GM21825 (cell line): ENCODE measurements around the gene PARP6.
"Not testable (repeated sequence)": the region's sequence is repeated elsewhere in the genome, so short reads cannot be mapped to it uniquely, and the experiment has no call there.

ENCODE experiments used
- ATAC-seq: cut with Tn5 transposase; IDR thresholded peaks from one replicate; pipeline ENCODE4 v1.9.1; 2021; ENCODE audit warnings: mild to moderate bottlenecking, moderate library complexity; ENCODE audit not compliant: unreplicated experiment

Gene PARP6

DNA sequence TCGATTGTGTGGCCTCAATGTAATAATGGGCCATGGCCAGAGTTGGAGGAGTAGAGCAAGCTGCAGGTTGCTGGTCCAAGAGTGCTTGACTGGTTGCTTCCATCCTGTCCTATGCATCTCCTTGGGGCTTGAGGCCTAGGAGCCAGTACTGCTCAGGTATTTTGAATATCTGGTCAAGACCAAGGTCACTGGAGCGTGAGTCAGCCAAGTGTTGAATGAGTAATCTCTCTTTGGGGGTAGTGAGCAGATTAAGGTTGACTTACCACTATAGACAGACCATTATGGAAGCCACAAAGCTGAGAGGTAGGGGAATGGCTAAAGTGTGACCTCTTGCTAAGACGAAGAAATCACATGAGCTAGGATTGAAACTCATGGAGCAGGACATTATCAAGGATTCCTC is 9.4 kb upstream of the PARP6 start:
- ATAC-seq, result no peak

DNA sequence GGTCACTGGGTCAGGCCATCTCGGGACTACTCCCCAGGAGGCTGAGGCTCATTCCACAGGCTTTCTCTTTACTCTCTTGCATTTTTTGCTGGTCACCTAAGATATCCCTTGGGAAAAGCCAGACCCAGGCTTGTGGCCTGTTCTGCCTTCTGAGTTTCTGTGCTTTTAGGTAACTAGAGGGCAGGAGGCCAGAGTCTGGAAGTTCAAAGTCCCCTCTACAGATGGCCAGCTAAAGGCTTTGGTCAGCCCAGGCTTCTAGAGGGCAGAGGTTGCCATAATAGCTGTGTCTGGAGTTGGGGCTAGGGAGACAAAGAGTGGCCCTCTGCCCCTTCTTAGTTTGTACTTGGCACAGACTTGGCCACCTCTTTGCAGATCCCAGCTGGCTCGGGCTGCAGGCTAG is 8.4 kb upstream of the PARP6 start:
- no peak for ATAC-seq

DNA sequence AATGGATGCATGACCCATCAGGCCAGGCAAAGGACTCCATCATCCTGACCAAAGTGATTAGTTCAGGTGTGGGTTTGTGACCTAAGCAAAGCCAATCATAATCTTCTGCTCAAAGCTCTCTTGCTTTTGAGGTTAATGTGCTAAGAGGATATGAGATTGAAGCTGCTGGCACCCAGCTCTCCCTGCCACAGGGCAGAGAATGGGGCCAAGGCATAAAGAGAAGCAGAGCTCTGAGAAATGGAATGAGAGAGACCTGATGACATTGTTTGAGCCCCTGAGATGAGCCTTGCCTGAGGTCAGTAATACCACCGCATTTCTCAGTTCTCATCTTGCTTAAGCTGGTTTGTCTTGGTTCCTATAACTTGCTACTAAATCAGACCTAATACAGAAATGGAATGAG is 6.4 kb upstream of the PARP6 start:
- no peak for ATAC-seq

DNA sequence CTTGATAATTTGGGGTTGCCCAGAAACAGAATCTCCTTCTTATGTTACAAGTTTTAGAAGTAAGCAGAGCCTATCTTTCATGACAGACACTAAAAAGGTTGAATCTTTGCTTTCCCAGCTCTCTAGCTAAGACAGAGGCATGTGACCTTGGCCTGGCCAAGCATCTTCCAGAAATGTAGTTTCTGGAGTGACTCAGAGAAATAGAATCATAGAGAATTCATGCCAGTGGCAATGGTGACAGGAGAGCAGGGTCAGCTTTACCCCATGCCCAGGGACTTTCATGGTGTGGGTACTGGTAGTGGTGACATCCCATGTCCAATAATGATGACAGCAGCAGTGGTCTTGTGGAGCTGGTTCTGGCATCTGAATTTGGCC is 4.0 kb upstream of the PARP6 start:
- no peak for ATAC-seq

DNA sequence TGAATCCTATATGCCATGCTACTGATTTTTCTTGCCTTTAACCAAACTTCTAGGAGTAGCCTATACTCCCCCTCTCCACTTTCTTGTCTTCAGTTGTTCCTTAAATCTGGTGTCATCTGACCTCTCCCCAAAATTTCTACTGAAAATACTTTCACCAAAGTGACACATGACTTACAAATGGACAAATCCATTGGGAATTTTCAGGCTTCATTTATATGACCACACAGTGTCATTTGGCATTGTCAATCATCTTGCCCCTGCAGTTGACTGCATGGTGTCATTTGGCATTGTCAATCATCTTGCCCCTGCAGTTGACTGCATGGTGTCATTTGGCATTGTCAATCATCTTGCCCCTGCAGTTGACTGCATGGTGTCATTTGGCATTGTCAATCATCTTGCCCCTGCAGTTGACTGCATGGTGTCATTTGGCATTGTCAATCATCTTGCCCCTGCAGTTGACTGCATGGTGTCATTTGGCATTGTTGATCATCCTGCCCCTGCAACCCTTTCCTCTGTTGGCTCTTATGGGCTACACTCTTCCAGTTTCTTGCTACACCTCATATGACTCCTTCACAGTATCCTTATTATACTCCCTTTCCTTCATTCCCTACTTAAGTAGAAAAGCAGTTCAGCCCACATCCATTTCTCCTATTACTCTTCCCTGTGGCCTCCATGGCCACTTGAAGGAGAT is 3.4 kb upstream of the PARP6 start:
- ATAC-seq, result not testable (repeated sequence)

DNA sequence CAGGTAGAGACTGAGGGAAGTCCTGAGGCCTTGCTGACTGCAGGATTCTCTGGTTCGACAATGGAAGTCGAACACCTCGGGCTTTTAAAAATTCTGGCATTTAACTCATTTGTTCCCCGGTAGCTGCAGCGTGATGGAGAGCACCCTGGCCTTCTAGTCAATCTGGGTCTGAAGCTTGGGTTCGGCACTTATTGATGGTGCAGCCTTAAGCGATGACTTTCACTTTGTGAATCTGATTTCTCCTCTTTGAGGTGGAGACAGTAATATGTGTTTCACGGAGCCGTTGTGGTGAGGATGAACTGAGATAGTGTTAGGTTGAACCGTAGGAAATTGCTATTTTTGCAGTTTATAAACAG is 621 bp upstream of the PARP6 start:
- ATAC-seq, result no peak

DNA sequence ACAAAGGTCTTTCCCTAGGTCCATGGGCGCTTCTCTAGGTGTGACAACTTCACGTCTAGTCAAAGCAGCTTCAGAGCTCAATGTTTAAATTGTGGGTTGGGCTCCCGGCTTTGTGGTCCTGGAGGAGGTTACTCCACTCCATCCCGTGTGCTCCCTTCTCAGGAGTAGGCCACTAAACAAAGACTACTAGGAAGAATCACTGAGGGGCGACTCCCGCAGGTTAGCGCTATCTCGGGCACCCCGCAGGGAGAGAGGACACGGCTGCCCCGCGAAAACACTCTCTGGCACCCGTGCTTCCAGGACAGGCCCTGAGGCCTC is 500 bp downstream of the PARP6 start:
- ATAC-seq, result no peak

DNA sequence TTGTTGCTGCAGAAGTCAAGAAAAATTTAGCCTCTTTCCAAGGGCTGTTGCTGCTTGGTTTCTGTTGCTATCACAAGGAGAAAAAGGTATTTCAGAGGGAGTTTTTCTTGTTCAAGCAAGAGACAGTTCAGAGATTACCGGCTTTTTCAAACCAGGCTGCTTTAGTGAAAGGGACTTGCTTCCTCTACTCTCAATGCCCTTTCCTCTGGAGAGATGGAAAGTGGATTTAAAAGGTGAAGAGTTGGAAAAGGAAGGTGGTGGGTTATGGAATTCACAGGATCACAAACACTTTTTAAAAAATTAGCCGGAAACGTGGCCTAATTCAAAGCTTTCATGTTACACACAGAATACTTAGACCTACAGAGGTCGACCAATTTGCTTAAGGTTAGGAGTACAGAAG is 1.1 kb downstream of the PARP6 start:
- ATAC-seq, result no peak

DNA sequence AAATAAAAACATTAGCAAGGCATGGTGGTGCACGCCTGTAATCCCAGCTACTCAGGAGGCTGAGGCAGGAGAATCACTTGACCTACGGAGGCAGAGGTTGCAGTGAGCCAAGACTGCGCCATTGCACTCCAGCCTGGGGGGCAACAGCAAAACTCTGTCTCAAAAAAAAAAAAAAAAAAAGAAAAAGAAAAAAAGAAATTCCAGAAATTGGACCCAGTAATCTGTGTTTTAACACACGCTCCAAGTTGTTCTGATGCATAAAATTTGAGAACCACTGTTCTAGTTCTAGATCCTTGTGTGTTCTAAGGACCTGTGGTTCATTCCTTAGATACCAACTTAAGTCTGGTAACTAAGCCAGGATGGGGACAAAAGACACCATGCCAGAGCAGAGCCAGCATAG is 2.6 kb downstream of the PARP6 start:
- no peak for ATAC-seq

DNA sequence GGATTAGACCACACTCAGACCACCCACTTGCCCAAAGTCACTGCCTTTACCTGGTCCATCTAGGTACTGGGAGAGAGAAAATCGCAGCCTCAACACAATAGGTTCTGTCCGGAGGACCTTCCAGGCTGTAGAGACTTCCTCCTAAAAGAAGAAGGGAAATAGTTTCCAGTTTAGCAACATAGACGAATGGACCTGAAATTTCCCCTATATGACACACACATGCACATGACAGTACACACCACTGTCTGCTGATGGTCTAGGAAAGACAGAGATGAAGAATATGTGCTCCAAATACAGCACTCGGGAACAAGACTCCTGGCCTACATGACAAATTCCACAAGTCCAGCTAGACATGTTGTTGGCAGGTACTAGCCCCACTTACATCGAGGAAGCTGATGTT is 7.3 kb downstream of the PARP6 start:
- ATAC-seq, result no peak

DNA sequence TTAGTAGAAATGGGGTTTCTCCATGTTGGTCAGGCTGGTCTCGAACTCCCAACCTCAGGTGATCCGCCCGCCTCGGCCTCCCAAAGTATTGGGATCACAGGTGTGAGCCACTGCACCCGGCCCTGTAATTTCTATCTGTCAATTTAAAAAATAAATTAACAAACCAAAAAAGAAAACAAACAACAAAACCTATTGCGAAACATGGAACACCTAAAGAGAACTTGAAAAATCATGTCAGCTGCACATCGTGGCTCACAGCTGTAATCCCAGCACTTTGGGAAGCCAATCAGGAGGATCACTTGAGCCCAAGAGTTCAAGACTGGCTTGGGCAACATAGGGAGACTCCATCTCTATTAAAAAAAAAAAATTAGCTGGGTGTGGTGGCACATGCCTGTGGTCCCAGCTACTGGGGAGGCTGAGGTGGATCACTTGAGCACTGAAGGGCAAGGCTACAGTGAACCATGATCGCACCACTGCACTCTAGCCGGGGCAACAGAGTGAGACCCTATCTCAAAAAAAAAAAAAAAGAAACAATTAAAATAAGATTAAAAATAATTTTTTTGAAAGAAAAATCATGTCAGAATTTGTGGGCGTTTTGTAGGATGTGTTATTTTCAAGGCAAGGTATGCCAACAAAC is 19.6 kb downstream of the PARP6 start:
- no peak for ATAC-seq

DNA sequence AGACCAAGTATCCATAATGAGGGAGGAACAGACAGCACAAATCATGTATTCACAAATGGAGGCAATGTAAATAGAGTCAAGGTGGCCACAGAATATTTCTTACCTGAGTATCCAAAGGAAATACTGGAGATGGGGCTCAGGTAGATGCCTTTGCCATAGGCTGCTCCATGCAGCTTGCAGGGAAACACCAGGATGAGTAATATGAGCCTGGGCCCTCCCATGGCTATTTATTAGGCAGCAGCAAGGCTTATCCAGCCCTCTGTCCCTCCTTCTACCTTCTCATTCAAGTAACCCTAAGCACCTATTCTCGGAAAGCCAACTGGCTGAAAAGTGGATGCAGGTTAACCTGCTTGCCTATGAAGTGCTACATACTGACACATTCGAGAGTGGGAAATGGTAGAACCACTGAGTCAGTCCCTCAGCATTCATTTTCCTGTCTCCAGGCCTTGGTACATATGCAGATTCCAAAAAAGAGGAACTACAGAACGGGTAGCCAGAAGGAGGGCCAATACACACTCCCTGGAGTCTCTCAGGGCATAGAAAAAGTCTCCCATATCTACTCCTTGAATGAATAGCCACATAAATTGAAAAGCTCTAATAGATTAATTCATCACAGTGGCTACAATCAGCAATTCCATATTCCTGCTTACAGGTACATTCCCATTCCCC is 23.1 kb downstream of the PARP6 start:
- no peak for ATAC-seq

DNA sequence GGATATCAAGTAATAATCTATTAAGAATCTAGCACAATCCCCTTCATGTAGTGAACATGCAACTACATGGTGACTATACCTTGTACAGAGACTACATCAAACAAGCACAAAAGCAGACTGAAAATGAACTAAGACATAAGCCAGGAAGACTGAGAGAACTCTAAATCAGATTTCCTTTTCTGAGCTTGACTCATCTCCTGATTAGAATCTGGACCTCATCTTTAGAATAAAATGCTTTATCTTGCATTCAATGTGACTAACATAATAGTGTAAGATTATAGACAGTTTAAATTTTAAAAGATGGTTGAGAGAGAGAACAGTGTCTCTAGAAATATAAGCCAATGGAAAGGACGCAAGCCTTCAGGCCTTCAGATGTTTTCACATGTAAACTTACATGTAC is 23.8 kb downstream of the PARP6 start:
- no peak for ATAC-seq

DNA sequence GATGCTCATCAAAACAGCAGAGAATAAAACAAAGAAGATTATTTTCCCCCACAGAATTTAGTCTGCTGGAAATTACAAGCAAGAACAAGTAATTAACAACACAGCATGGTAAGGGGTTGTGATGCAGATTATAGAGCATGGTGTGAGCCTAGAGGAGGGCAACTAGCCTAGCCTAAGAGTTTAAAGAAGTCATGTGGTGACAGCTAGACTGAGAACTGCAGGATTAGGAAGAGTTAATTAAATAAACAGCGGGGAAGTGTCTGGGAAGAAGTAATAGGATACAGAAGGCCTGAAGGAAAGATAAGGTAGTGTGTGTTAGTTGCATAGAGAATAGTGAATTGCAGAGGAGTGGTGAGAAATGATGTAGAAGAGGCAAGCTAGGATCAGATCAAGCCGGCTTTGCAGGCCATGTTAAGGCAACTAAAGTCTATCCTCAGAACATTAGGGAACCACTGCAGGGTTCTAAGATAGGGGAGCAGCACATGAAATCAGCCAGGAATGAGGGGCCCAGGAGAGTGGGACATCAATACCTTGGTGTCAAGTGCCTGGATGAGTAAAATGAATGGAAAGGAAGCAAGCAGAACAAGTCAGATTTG is 29.5 kb downstream of the PARP6 start:
- no peak for ATAC-seq

DNA sequence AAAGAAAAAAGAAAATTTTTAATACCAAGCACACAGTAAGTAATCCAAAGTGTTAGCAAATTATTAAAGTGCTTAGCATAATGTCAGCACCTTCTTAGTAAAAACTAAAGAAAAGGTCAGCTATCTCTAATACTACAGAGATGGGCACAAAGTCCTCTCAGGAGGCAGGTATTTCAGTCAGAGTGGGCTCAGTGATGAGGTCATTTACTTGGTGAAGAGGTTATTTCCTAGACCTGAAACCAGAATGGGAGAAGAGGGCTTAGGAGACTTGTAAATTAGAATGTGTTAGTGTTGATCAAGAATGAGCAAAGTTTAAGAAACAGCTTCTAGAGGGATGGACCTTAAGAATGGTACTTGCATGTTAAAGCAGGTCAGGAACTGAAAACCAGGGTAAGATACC is 32.7 kb downstream of the PARP6 start:
- no peak for ATAC-seq

DNA sequence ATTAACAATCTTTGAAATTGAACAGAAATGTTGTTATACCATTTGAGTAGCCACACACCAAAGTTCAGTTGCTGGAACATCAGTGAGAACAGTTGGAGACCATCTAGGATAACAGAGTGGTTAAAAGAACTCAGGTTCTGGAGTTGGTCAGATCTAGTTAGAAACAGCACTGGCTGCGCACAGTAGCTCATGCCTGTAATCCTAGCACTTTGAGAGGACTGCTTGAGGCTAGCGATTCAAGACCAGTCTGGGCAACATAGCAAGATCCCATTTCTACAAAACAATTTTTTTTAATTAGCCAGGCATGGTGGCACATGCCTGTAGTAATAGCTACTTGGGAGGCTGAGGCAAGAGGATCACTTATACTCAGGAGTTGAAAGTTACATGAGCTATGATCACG is 33.8 kb downstream of the PARP6 start:
- no peak for ATAC-seq

DNA sequence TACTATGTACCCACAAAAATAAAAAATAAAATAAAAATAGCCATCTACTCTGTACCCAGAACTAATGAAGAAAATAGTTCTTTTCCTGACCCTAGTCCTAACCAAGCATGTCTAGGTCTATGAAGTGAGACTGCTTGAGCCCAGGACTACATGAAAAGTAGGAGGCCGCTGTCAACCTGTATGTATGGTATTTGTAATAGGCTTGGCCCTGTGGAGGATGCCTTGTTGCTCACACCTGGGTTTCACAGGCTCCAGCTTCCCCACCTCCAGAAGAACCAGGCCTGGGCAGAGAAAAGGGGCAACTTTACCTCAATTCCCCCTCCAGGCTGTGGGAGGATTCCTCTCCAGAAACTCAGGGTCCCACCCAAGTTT is 34.5 kb downstream of the PARP6 start:
- ATAC-seq, result no peak

DNA sequence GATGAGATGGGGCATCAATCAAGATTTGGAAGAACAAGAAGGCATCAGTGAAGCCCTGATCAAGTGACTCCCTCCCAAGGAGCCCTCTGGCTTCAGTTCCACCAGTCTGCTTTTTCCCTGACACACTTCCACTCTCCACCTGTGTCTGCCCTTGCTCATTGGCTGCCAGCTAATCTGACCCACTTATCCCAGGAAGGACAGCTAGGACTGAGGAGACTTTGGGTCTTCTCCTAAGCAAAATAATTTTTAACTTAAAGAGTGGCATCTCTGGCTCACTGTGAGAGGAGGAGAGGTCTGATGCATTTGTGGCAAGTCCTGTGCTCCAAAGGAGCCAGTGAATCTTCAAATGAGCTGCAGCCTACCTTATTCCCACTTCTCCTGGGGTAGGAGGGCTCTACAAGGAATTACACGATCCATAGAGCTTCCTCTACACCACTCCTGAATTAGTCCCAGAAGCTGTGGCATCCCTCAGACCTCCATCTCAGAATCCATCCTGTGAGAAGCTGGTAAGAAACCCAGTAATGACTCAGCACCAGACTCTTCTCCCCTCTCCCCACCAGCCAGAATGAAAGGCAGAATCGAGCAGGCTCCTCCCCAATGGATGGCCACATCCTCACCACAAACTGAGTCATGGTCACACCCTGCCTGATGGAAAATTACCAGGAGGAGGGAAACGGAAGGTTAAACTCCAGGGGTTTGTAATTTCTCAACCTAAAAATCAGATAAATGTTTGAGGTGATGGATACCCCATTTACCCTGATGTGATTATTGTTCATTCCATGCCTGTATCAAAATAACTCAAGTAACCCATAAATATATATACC is 35.1 kb downstream of the PARP6 start:
- peak; percentile 80 for ATAC-seq

DNA sequence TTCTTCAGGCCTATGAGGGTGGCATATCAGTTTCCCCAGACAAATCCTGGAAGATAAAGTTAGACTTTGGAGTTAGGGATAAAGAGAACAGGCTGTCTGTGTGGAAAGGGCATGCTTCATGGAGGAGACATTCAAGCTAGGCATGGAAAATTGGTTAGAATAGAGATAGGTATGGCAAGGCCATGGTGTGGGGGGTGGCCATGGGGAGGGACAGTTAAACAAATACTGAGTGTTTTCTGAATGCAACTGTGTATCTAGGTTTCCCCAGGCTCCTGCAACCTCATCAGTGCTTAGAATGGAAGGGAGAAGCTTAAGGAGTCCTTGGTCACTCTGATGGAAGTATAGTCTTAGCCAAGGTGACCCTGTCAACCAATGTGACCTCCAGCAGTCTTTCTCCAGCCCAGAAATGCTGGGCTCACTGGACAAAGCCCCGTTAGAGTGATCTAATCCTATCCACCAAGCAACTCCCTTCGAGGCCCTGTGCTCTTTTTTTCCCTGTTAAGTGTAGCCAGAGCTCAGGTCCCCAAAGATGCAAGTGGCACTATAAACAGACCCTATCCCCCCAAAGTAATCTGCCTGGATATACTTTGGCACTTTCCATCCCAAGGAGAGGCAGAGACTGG is 35.9 kb downstream of the PARP6 start:
- no peak for ATAC-seq

DNA sequence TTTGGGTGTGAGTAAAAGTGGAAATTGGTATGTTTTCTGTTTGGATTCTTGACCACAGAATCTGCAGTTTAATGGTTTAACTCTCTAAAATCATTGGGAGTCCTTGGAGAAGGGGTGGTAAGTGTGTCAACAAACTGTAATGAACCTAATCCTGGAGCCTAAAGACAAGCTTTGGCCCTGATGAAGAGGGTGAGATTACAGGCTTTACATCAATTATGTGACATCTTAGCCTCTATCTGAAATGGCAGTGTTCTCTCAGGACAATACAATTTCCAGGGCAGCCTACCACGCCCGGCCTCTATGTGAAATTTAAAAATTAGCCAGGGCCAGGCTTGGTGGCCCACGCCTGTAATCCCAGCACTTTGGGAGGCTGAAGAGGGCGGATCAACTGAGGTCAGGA is 37.1 kb downstream of the PARP6 start:
- ATAC-seq, result no peak

DNA sequence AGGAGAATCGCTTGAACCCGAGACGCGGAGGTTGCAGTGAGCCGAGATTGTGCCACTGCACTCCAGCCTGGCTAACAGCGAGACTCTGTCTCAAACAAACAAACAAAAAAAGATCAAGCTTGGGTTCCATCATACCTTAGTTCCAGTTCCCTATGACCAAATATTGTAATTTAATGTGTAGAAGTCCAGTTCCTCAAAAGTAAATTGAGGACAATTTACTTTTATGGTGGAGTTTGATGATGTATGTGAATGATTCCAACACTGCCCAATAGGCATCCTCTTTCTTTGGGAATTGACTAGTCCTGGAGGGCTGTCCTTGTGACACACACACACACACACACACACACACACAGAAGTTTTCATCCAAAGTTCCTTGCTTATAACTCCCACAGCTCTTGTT is 38.6 kb downstream of the PARP6 start:
- no peak for ATAC-seq
